GM18499 (cell line): Measurements from ENCODE around the gene RNF175.

Source experiments
- ATAC-seq: cut with Tn5 transposase; IDR thresholded peaks from one replicate; pipeline ENCODE4 v1.9.1; 2021; ENCODE audit warnings: moderate number of reproducible peaks; ENCODE audit not compliant: insufficient read depth, unreplicated experiment

Gene RNF175

DNA sequence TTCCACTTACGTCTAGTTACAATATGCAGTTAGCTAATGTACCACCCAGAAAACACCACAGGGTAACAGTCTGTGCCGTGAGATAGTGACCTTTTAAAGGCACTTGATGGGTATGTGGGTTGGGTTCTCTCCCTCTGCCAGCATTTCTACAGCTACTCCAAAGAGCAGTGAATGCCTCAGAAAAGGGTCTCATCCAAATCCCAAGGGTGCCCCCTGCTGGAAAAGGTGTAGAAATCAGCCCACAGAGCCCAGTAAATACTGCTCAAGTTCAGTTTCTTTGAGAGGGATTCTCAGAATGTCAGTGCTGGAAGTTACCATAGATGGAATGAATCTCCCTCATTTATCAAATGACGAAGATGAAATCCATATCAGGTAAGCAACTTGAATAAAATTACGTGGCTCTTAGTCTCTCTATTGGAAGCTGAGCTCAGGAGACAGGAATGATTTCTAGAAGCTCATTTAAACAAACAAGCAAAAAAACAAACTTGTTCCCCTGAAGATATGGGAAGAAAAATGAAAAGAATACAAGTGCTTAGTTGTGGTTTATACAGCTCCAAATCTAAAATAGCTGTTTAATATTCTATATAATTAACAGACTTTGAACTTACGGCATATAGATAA is 9.5 kb downstream of the RNF175 start:
- ATAC-seq, result no peak

DNA sequence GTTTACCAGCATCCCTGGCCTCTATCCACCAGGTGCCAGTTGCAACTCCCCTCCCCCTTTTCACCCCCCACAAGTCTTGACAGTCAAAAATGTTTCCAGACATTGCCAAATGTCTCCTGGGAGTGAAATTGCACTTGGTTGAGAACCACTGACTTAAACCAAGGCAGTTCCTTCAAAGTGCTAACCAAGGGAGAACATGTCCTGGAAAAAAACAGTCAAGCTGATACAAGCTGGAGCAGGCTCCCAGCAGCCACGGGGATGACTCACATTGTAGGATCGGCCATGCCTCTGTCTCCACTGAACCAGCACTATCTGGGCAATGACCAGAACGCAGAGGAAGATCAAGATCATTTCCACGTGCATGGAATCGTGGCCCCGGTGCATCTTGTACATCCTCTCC is 11.4 kb downstream of the RNF175 start:
- ATAC-seq, result no peak

DNA sequence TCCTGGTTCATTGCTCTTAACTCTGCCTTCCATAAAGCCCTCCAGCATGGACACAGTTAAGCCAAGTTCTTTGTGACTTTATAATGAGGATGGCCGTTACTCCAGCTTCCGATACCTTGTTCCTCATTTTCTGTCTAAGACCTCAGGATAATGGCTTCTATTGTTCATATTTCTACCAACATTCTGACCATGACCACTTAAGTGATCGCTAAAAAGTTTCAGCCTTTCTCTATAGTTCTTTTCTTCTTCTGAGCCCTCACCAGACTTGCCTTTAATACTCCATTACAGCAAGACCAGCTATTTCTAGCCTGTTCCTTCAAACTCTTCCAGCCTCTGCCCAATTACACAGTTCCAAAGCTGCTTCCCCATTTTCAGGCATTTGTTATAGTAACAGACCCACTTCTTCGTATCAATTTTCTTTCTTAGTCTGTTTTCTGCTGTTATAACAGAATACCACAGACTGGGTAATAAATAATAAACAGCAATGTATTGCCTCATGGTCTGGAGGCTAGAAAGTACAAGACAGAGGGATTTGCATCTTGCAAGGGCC is 12.3 kb downstream of the RNF175 start:
- no peak for ATAC-seq

DNA sequence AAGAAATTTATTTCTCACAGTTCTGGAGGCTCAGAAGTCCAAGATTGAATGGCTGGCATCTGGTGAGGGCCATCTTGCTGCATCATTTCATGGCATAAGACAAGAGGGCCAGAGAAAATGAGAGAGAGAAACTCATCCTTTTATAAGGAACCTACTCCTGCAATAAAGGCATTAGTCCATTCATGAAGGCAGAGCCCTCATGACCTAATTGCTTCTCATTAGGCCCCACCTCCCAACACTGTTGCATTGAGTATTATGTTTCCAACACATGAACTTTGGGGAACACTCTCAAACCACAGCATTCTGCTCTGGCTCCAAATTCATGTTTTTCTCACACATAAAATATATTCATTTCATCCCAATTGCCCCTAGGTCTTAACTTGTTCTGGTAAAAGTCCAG is 14.2 kb downstream of the RNF175 start:
- no peak for ATAC-seq

DNA sequence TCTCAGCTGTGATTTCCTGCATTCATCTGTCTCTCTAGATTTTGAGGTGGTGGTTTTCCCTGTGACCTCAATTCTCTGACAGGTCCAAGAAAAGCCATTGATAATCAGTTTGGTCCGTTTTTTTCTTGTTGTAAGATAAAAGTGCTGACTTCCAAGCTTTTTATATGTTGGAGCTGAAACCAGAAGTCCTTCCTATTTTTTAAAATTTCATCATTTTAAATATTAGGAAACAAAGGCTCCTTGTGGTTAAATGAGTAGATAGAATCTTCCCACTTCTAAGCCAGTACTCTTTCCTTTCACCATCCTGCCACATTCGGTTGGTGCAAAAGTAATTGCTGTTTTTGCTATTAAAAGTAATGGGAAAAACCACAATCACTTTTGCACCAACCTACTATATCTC is 18.3 kb downstream of the RNF175 start:
- no peak for ATAC-seq

DNA sequence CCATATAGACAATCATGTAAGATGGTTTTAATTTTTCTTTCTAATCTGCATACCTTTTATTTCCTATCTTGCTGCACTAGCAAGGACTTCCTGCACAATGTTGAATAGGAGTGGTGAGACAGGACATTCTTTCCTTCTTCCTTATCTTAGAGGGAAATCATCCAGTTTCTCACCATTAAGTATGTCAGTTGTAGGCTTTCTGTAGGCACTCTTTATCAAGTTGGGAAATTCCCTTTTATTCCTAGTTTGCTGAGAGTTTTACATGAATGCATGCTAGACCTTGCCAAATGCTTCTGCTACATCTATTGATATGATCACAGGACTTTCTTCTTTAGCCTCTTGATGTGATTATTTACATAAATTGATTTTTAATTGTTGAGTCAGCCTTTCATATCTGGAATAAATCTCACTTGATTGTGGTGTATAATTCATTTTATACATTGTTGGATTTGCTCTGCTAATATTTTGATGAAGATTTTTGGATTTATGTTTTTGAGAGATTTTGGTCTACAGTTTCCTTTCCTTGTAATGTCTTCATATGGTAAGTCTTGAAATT is 23.8 kb downstream of the RNF175 start:
- no peak for ATAC-seq

DNA sequence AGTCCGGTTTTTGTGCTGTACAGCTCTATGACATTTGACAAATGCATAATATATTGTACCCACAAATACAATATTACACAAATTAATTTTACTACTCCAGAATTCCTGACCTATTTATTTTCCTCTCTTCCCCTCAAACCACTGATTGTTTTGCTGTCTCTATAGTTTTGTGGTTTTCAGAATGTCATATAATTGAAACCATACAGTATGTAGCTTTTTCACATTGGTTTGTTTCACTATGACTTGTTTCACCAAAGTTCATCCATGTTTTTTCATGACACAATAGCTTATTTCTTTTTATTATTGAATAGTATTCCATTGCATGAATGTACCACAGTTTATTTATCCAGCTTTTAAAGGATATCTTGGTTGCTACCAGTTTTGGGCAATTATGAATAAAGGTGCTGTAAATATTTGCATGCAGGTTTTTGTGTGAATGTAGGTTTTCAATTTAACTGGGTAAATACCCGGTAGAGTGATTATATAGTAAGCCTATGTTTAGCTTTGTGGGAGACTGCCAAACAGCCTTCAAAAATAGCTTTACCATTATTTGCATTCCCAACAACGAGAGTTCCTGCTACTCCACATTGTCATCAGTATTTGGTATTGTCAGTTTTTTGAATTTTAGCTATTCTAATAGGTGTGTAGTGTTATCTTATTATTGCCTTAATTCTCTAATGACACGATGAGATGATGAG is 25.9 kb downstream of the RNF175 start:
- no peak for ATAC-seq

DNA sequence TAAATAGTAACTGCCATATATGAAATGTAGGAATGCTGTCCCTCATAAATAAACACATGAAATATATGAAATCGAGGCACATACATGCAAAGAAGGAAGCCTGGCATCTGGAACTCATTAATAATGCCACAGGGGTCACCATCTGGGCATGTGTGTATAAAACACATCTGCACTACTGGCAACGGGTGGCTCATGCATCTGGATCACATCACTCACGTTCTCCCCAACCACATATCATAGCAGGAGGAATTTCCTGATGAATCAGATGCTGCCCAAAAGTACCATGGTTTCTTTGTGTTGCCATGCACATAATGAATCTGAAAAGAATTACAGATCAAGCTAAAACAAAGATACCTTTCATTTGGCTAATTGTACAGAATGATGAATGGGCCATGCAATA is 28.6 kb downstream of the RNF175 start:
- no peak for ATAC-seq

DNA sequence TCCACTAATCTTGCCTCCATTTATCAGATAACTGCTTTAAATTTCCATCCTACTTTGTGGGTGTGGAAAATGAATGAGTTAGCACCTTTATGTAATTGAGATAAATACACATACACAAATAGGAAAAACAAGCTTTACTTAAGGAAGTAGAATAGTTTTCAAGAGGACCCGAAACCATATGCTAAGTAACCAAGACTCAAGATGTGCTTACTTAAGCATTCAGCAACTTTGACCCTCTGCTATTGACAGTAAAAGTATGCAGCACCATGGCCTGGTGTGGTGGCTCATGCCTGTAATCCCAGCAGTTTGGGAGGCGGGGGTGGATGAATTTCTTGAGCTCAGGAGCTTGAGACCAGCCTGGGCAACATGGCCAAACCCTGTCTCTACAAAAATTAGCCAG is 29.9 kb downstream of the RNF175 start:
- ATAC-seq, result no peak

DNA sequence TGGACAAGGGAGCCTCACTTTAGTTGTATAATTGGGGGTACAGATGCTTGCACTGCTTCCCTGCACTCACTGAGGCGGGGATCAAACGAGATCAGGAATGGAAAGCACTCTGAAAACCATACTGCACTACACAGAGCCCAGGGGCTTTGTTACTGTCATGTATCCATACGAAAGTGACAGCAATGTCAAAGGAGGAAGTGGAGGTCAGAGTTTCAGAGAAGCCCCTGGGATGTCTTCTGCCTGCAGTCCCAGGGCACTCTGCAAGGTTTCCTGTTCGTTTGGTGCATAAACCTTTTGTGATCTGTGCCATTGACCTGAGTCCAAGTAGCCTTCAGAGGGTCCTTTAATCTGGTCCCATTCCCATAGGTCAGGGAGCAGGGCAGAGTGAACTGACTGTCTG is 31.2 kb downstream of the RNF175 start:
- ATAC-seq, result no peak

DNA sequence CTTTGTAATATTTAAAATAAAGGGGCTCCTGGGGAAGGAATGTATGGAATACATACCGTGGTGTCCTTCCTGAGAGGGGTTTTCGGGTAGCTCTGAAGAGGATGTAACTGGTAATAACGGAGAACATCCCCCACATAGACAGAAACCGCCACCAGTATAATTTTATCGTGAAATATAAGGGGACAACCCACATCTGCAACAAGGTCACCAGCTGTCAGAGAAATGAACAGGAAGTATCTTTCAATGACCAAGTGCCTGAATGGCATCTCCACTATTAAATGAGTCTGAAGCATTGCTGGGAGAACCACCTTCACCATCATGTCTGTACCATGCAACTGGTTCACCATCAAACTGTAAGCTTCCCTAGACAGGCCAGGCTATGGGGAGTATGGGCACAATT is 31.7 kb downstream of the RNF175 start:
- no peak for ATAC-seq

DNA sequence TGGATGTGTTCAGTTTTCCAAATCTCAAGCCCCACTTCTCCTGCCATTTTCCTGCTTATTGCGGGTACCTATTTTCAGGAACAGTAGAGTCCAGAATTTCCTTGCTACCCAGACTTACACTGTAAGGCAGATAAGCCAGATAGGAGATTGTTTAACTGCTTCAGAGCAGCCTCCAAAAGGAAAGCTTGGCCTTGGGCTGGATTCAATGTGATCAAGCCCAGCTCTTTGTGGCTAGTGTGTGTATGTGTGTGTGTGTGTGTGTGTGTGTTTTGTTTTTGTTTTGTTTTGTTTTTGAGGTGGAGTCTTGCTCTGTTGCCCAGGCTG is 34.0 kb downstream of the RNF175 start:
- no peak for ATAC-seq

DNA sequence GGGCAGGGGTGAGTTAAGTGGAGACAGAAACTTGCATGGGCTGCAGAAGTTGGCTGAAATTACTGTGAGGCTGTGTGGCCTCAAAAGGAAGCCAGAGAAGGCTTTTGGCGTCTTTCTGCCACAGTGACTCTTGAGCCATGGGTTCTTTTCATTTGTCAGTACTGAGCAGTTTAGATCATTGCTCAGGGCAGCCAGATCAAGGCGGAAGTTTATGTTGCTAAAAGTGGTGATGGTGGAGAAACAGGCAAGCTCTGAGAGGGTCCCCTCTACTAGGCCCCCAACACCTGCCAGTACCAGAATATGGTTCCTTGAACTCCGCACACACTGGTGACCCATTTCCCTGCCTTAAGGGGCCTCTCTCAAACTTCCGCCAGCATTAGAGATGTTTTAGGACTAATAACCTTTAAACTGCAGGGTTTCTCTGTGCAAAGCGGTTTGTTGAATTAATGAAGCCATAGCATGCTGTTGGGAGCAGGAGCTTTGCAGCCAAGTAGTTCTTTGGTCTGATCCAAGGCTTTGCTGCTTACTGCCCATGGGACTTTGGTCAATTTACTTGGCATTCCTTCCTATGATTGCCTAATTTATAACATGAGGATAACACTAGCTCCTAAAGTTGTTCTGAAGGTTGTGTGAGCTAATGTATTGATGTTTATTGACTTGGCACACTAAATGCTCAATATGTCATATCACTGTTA is 34.5 kb downstream of the RNF175 start:
- ATAC-seq, result no peak

DNA sequence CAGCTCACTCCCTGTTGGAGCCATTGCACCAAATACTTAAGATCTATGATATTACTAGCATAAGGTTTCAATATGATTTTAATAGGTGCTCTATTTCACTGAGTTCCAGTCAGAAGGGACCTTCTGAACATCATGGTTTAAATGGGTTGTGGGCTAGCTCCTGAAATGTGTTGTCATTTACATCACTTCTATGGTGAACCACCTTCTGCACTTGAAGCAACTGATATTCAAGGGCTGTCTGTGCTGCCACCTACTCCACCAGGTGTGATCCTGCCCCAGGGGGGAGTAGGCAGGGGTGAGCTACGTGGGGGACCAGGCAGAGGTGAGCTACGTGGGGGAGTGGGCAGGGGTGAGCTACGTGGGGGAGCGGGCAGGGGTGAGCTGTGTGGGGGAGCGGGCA is 35.2 kb downstream of the RNF175 start:
- ATAC-seq, result no peak

DNA sequence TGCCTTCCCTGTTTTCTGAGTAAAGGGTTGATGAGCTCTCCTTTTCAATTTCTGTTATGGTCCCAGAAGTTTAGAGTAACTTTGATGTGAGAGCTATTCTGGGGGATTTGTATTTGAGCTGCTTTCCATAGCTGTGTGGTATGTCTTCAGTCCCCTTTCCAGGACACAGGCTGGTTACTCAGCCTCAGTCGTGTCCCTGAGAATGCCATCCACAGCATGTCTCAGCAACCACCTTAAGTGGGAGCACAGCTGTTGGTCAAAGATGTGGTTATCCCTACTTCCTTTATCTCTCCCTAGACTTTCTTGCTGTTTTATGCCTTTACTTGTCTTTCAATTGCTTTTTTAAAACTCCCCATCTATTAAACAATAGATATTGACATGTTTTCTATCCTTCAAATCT is 37.8 kb downstream of the RNF175 start:
- ATAC-seq, result no peak

DNA sequence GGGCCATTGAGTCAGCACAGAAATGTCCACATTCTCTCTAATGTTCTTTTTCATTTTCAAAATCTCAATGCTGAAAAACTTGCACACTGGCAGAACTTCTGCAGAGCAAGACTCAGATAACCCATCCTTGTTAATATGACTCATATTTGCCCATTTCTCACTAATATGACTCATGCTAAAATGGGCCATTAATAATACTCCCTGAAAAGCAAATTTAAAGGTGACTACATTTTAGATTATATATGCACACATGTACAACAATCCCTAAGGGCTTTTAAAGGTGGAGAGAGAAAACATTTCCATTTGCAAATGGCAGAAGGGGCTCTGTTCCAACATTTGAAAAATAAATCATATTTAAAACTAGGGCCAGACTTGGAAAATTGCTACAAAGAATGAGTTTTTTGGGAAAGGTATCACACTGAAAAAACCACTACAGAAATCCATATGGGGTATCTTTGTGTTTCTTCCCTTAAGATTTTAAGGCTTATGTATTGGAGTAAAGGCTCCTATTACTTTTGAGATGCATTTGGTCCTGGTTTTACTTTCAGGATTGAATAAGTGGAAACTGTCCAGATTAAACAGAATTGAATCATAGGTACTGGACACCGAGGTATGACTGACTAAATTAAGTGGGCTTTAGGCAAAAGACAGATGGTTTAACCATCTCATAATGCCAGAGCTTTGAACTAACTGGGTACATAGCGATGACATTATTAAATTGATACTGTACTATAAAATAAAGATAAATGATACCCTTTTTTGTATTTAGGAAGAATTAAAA is 45.8 kb downstream of the RNF175 start:
- no peak for ATAC-seq

DNA sequence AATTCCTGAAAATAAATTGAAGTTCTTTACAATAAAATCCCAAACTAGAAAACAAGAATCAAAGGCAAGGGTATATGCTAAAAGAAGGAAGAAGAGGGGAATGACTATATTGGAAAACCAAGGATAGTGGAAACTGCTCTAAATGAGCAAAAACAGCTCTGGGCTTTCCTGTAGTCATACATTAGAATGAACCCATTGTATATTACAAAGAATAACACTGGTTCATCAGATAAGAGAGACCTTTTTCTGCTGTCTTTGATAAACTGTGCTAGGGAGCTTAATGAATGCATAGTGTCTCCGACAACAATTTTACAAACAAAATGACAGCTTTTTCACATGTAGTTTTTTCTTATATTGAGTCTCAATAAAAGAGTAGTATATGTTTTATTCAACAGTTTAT is 49.1 kb downstream of the RNF175 start:
- no peak for ATAC-seq

DNA sequence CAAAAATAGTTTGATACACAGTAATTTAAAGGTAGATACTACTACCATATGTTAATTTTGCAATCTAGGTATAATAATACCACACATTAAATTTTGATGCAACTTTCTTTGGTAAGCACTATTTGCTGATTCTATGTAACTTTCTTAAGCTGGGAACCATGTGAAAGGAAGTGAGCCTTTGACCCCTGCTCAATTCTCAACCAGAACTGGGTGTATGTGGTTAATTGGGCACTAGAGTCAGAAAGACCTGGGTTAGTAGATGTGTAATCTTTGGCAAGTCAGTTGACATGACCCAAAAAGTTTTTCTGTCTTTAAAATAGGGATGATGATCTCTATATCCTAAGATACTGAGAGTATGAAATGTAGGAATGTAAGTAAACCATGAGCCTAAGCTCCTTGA is 53.3 kb downstream of the RNF175 start:
- no peak for ATAC-seq

DNA sequence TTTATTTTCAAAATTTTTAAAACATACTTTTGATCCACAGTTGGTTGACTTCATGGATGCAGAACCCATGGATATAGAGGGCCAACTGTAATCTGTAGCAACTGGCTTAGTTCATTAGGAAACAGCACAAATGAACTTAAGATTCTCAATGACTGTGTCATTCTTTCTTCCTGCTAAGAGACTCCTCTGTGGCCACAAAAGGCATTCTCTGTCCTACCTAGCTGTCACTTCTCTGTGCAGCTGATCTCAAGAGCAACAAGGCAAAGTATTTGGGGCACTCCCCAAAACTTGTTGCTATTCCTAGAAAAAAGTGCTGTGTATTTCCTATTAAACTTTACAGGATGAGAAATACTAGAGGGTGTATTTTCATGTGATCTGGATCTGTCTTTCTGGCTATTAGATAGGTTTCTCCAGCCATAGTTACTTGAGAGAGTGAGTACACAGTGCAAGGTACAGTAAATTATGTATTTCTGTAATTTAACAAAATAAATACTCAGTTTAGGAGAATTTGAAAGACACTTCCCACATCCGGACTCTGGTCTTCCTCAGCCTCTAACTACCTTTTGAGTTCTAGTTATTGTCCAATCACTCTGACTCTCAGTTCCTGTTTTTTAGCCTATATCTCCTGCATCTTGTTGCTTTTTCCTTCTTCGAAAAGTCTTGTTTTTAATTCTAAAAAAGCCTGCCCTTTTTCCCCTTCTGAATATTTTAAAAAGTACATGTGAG is 53.9 kb downstream of the RNF175 start:
- ATAC-seq, result peak; percentile 80

DNA sequence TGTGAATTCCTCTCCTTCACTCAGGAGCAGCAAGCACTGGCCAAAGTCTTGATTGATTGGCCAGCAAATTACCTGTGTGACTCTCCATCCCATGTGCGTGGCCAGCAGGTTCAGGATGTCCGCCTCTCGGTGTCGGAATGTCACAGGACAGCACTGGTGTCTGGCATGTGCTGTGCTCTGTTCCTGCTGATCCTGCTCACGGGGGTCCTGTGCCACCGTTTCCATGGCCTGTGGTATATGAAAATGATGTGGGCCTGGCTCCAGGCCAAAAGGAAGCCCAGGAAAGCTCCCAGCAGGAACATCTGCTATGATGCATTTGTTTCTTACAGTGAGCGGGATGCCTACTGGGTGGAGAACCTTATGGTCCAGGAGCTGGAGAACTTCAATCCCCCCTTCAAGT is 55.3 kb downstream of the RNF175 start:
- ATAC-seq, result no peak
